Activated CD4-positive, CD25-positive, alpha-beta regulatory T cell treated with anti-CD3 and anti-CD28 coated beads, Interleukin-2, amount 50 U/mL, for 16 hours (primary cell): ENCODE measurements around the gene LTB4R.
"Not testable (repeated sequence)": the region's sequence is repeated elsewhere in the genome, so short reads cannot be mapped to it uniquely, and the experiment has no call there.

ENCODE experiments used
- DNase-seq: peaks from one replicate; pipeline ENCODE4 v3.0.0-alpha.2; 2020; ENCODE audit warnings: low read depth, low spot score

Gene LTB4R

GRCh38 chr14:24323341-24323740, 12.0 kb downstream of the LTB4R start:
- DNase-seq, result no peak

DNA sequence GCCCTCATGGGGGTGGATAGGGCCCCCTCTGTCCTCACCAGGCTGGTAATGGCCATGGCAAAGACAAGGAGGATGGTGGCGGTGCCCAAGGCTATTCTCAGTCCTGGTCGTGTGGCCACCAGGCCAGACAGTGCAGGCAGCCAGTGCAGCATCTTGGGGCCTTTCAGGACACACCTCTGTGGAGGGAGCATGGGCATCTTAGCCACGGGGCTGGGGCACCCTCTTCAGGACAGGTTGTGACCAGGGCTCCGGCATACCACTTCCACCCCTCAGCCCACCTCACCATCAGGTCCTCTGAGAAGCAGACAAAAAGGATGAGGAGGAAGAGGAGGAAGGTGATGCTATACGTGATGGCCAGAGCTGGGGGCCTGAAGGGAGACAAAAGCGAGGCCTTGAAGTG, 12.7 kb downstream of the LTB4R start:
- DNase-seq, result no peak

- DNase-seq, result no peak
Measured at GRCh38 chr14:24325041-24325530, 13.8 kb downstream of the LTB4R start.

- DNase-seq, result no peak
Measured at GRCh38 chr14:24325963-24326362, 14.7 kb downstream of the LTB4R start.

GRCh38 chr14:24327303-24327702, 16.0 kb downstream of the LTB4R start:
- no peak for DNase-seq

GRCh38 chr14:24327914-24328313, 16.6 kb downstream of the LTB4R start:
- not testable (repeated sequence) for DNase-seq

DNA sequence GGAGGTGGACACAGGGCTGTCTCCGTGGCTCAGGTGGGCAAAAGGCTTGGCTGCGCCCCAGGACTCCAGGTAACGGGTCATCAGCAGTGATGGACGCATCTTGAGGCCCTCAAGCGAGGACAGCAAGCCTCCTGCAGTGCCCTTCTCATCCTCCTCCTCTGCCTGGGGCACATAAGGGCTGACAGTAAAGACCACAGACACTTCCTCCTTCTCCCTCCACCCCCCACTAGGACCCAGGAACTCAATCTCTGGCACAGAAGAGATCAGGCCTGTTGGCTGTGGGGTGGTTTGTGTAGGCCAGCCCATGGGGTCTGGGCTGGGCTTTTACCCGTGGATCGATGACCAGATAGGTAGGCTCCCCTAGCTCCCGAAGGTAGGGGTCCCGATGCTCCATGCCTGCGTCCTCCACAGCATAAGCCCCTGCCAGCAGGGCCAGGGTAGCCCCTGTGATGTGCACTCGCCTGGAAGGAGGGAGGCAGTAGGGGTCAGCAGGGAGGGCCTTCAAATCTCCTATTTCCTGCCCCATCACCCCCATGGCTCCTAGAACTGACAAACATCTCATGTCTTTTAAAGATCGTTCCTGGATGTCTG, 17.9 kb downstream of the LTB4R start:
- DNase-seq, result no peak

DNA sequence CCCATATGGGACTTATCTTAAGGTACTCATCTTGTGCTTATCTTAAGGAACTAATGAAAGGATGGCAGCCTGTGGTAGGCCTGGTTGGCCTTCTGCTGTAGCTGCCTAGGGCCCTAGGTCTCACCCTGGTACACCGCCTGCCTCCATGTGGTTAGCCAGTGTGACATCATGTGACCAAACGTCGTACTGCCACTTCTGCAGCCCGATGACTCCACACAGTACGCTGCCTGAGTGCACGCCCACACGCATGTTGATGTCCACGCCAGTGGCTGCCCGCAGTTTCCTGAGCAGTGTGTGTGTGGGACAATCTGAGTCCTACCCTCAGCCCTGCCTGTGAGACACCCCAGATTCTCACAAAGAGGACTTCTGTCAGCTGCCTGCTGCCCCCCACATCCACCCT, 18.4 kb downstream of the LTB4R start:
- DNase-seq, result no peak

- DNase-seq, result no peak
Measured at GRCh38 chr14:24330973-24331674, 19.8 kb downstream of the LTB4R start.

- DNase-seq, result no peak
Measured at GRCh38 chr14:24331731-24332267, 20.5 kb downstream of the LTB4R start.

- DNase-seq, result peak; percentile 74
Measured at GRCh38 chr14:24332268-24332993, 21.1 kb downstream of the LTB4R start.

- no peak for DNase-seq
Measured at GRCh38 chr14:24334431-24335291, 23.4 kb downstream of the LTB4R start, which contains the start of gene ADCY4. ADCY4 (minus strand) TSS chr14:24335071; CDS start chr14:24334652, 419 bp downstream.

GRCh38 chr14:24335461-24336171, 24.3 kb downstream of the LTB4R start:
- no peak for DNase-seq

DNA sequence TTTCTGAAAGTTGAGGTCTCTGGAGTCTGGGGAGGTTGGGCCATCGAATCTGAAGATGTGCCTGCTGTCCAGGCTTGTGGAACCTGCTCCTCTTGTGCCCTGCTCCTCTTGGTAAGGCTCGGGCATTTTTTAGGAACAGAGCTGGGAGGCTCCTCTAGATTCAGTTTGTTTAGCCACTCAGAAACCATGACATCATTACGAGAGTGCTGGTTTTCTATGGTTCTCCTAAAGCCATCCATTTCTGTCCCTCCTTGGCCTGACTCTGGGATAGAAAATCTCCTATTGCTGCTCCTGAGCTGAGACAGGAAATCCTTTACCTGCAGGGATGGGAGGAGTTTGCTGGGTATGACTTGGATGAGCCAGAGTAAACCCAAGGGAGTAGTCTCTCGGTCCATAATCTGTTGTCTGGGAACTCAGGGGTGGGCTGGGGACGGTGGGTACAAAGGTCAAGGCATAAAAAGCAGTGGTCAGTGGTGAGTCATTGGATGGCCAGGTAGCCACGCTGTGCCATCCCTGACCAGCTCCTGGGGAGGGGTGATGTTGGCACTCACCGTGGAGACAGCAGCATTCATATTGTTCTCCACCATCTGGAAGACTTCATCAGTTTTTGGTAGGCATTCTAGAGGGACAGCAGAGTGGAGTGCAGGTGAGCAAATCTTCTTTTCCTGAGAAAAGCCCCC, 26.0 kb downstream of the LTB4R start:
- DNase-seq, result no peak

- no peak for DNase-seq
Measured at GRCh38 chr14:24337824-24338175, 26.5 kb downstream of the LTB4R start.

GRCh38 chr14:24338843-24339242, 27.5 kb downstream of the LTB4R start:
- no peak for DNase-seq

DNA sequence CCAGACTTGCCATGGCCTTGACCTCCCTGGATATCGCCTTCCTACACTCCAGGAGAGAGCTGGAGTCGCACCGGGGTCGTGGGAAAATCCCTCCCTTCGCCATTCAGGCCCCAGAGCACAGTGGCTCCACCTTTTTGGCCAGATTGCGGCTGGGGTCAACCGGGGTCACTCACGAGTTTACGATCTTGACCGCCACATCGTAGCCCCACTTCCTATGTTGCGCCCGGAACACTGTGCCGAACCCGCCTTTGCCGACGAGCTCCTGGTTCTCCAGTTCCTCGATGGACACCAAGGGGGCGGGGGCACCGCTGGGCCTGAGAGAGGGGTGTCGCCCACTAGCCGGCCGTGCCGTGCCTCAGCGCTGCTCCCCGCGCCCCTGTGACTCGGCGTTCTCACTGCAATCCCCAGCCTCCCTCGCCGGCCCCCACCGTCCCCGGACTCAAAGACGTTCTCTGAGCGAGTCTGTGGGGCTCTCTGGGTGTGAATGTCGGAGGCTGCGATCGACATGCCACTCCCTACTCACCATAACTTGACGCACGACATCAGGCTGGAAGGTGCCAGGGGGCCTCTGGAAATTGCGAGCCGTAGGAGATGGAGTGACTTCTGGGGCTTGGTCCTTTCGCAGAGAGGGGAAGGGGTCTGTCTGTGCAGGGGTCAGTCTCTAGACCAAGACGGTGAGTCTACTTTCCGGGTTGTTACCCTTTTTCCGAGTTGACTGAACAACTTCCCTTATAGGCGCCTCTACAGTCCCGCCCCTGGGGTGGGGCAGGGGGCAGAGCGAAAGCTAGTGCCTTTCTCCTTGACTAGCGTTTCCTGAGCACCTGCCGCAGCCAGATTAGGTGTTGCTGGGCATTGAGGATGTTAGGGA, 28.2 kb downstream of the LTB4R start, which contains the start of gene RIPK3:
TSS of gene RIPK3 (minus strand) at position 708 of the 868 bp plus-strand sequence. CDS start at position 543, 165 bp downstream.
- DNase-seq, result peak; percentile 46

- no peak for DNase-seq
Measured at GRCh38 chr14:24340606-24341005, 29.3 kb downstream of the LTB4R start.

DNA sequence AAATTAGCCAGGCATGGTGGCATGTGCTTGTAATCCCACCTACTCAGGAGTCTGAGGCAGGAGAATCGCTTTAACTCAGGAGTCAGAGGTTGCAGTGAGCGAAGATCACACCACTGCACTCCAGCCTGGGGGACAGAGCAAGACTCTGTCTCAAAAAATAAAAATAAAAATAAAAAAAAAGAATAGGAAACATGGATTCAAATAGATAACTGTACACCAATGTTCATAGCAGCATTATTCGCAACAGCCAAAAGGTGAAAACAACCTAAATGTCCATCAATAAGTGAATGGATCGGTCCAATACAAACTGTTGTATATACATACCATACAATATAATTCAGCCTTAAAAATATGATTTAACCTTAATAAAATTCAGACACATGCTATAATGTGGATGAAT, 31.6 kb downstream of the LTB4R start:
- DNase-seq, result no peak
